Psoas muscle (tissue), 8 donors: ENCODE results near the gene RNF149. TPM values are rescaled to one million over a fixed set of nuclear protein-coding genes. Genes with fewer than 3 reads are reported as not detected.
"Not testable (repeated sequence)": the region's sequence is repeated elsewhere in the genome, so short reads cannot be mapped to it uniquely, and the experiment has no call there.

Experiments
- ATAC-seq, 4 donors: fragments of 200-7000 bp; cut with Tn5 transposase; one replicate each; pipeline ENCODE4 v1.9.1; 2020; ENCODE audit warnings: moderate library complexity in 3 of 4, mild to moderate bottlenecking in 2 of 4
- DNase-seq, 2 donors: peaks; one replicate each; pipeline ENCODE4 v3.0.0-alpha.2; 2020
- H3K27ac ChIP-seq: fragments of 200-600 bp; one replicate; pipeline ENCODE4 v1.8.0; 2022
- H3K27me3 ChIP-seq, 3 donors: fragments of 200-600 bp in 1 of 3; one replicate each; pipeline versions ENCODE4 v1.6.1 to v1.8.0; 2013 to 2022; ENCODE audit warnings: low read length in 2 of 3, mild to moderate bottlenecking in 2 of 3, moderate library complexity in 1 of 3; ENCODE audit not compliant: insufficient read depth in 3 of 3
- H3K36me3 ChIP-seq, 2 donors: fragments of 200-600 bp in 1 of 2; one replicate each; pipeline versions ENCODE4 v1.6.1 to v1.8.0; 2013 to 2022; ENCODE audit warnings: low read depth in 1 of 2, mild to moderate bottlenecking in 1 of 2, moderate library complexity in 1 of 2; ENCODE audit not compliant: insufficient read depth in 1 of 2
- H3K4me1 ChIP-seq: fragments of 200-600 bp; one replicate; pipeline ENCODE4 v1.8.0; 2022
- H3K4me3 ChIP-seq: fragments of 200-600 bp; one replicate; pipeline ENCODE4 v1.8.0; 2022; ENCODE audit warnings: mild to moderate bottlenecking
- H3K9me3 ChIP-seq: fragments of 200-600 bp; one replicate; pipeline ENCODE4 v1.8.0; 2022
- WGBS, 3 donors: extraction: QIAGEN DNeasy Blood & Tissue Kit; methylation state at CpG; one replicate each; pipeline versions ENCODE4 v1.1.6 to v1.1.7; 2013; 5-methylcytosine and 5-hydroxymethylcytosine counted together
- intact Hi-C, 2 donors: fragments of 100-400 bp; cut with DNase I; formaldehyde crosslinking; loops; one replicate each; pipeline versions ENCODE4 v1.11.0 to v1.14.2; 2022
- polyA plus RNA-seq, 3 donors: library from polyadenylated mRNA; stranded (reverse); fragments of 200-250 nt; gene quantifications; one replicate each; pipeline ENCODE4 v1.2.3, GENCODE V29; 2013
- total RNA-seq, 4 donors: library from RNA; stranded (reverse); fragmentation: NEBNext Ultra II Directional in 2 of 4; extraction: Animal tissue kit (Norgen Biotek cat#: 25700) in 2 of 4; gene quantifications; one replicate each; pipeline versions ENCODE4 v1.2.1 to v1.2.4, GENCODE V29; 2021 to 2023
- TF ChIP-seq, protein P1 (sequence below): fragments of 200-600 bp; IDR thresholded peaks from one replicate; pipeline ENCODE4 v1.8.0; 2022; ENCODE audit warnings: antibody characterized with exemption
- donor health status: healthy with polysubstance abuse.
- donor health status: DM: no; HTN: no; CAD: no; lungs with moderate emphysema.
- donor health status: Bipolar disorder and iron deficiency.
- donor health status: healthy.
- donor health status: DM: yes; HTN: yes; CAD: no.
- donor health status: DM: no; HTN: no; CAD: no.
- donor health status: DM: no; HTN: no; CAD: no.
- donor health status: DM: yes; HTN: yes; CAD: no.

RNF149 gene
- total and polyA plus RNA-seq, 7 donors: 10.7 to 23.7 (median 19.2) TPM

DNA sequence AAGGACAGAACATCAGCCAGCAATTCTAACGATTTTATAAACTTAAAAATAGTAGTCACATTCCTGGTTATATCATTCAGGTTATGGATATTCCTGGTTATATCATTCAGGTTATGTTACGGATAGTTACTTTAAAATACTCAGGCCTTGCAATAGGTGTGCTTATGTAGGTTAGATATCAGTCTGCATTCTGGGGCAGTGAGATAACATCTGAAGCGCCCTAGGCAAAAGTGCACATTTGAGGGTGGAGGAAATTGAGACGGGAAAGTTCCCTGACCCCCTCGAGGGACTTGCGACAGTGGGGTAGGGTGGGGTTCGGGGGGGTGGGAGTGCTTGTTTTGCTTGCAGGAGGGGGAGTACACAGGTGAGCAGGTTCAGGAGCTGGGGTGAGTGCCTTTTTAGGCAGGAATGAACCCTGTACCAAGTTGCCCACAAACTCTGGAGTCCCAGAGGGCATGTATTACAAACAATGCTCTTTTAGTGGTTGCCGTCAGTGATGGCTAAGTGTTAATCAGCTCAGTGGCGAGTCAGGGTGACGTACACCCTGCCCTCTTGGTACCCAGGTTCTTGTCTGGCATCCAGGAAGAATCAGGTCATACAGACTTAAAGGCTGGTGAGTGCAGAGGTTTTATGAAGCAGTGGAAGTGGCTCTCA, 47.0 kb upstream of the RNF149 start:
- Histone ChIP-seq H3K36me3 (no peaks in the 10 kb centered on the region), H3K27ac (no peak overlapping the region), H3K4me1 (no peaks in the 10 kb centered on the region), H3K4me3 (no peak overlapping the region), H3K27me3 (no peaks in the 10 kb centered on the region), H3K9me3 (no peaks in the 10 kb centered on the region)
- DNase-seq (no peak), ATAC-seq (no peak)
- TF ChIP-seq, protein P1, sequence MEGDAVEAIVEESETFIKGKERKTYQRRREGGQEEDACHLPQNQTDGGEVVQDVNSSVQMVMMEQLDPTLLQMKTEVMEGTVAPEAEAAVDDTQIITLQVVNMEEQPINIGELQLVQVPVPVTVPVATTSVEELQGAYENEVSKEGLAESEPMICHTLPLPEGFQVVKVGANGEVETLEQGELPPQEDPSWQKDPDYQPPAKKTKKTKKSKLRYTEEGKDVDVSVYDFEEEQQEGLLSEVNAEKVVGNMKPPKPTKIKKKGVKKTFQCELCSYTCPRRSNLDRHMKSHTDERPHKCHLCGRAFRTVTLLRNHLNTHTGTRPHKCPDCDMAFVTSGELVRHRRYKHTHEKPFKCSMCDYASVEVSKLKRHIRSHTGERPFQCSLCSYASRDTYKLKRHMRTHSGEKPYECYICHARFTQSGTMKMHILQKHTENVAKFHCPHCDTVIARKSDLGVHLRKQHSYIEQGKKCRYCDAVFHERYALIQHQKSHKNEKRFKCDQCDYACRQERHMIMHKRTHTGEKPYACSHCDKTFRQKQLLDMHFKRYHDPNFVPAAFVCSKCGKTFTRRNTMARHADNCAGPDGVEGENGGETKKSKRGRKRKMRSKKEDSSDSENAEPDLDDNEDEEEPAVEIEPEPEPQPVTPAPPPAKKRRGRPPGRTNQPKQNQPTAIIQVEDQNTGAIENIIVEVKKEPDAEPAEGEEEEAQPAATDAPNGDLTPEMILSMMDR: no peak
- WGBS, 3 donors: 85 to 89% (median 85%) methylated on average over 10 of the region's 10 CpGs
- intact Hi-C loops: no loop called here

GRCh38 chr2:101354420-101355311, 46.2 kb upstream of the RNF149 start:
- ATAC-seq: no peak

GRCh38 chr2:101352631-101353030, 44.1 kb upstream of the RNF149 start:
- H3K9me3 ChIP-seq, H3K27ac ChIP-seq, H3K27me3 ChIP-seq, H3K36me3 ChIP-seq, H3K4me3 ChIP-seq, intact Hi-C loops, DNase-seq, H3K4me1 ChIP-seq, ATAC-seq: not testable (repeated sequence)
- 80 to 85% (median 82%) methylated on average over 4 of the region's 4 CpGs for WGBS, 3 donors

More at GRCh38 chr2:101354420-101355311, 46.2 kb upstream of the RNF149 start:
- 82 to 85% (median 84%) methylated on average over 21 of the region's 21 CpGs for WGBS, 3 donors
- TF ChIP-seq, protein P1: no peak
- H3K27me3 ChIP-seq: no peaks in the 10 kb centered on the region
- H3K27ac ChIP-seq: no peak overlapping the region
- H3K36me3 ChIP-seq: no peaks in the 10 kb centered on the region
- H3K4me1 ChIP-seq: no peaks in the 10 kb centered on the region
- intact Hi-C loops: no loop called here
- H3K4me3 ChIP-seq: no peak overlapping the region
- no peaks in the 10 kb centered on the region for H3K9me3 ChIP-seq
- DNase-seq: no peak

DNA sequence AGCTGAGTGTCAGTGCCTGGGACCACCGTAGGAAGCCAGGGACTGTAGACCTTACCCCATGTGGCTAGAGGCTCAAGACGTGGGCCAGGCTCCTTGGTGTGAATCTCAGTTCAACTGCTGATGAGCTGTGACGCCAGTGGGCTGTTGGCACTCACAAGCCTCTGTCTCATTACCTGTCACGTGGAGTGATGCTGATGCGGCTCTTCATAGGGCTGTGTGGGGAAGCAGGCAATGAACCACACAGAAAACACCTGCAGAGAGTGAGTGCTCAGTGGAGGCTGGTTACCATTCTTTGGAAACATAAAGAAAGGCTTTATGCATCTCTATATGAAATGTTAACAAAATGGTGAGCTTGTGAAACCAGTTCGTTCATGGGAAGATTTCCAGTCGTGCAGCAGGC, 42.7 kb upstream of the RNF149 start:
- 84 to 87% (median 84%) methylated on average over 7 of the region's 7 CpGs for WGBS, 3 donors
- Histone ChIP-seq H3K27me3 (no peaks in the 10 kb centered on the region), H3K36me3 (no peaks in the 10 kb centered on the region), H3K9me3 (no peaks in the 10 kb centered on the region), H3K4me1 (no peaks in the 10 kb centered on the region), H3K4me3 (no peak overlapping the region), H3K27ac (no peak overlapping the region)
- no peak for ATAC-seq
- no peak for DNase-seq
- intact Hi-C loops: no loop called here
- TF ChIP-seq, protein P1: no peak

GRCh38 chr2:101349893-101350662, 41.6 kb upstream of the RNF149 start:
- Histone ChIP-seq H3K4me3 (no peak overlapping the region), H3K27me3 (no peaks in the 10 kb centered on the region), H3K9me3 (no peaks in the 10 kb centered on the region), H3K36me3 (no peaks in the 10 kb centered on the region), H3K27ac (no peak overlapping the region), H3K4me1 (no peaks in the 10 kb centered on the region)
- TF ChIP-seq, protein P1: no peak
- ATAC-seq (no peak), DNase-seq (no peak)
- intact Hi-C loops: no loop called here
- 51 to 66% (median 58%) methylated on average over 7 of the region's 7 CpGs for WGBS, 3 donors
